ENCODE results near the gene SEZ6L.

Gene SEZ6L

GRCh38 chr22:26162926-26163325, 6.3 kb upstream of the SEZ6L start:
- no peak overlapping the region for H3K4me3 Mint-ChIP-seq
- no peaks in the 10 kb centered on the region for H3K4me1 Mint-ChIP-seq (ENCODE audit: low read depth)
- peaks cover 15% of the 10 kb centered on the region for H3K27me3 Mint-ChIP-seq (ENCODE audit: low read depth)
- DNase-seq (ENCODE audit: low spot score) = no peak
- no peaks in the 10 kb centered on the region for H3K36me3 Mint-ChIP-seq (ENCODE audit: low read depth)
- H3K27ac Mint-ChIP-seq = no peak overlapping the region
- no peaks in the 10 kb centered on the region for H3K9me3 Mint-ChIP-seq

- Mint-ChIP-seq H3K27ac (no peak overlapping the region), H3K4me1 (ENCODE audit: low read depth) (no peaks in the 10 kb centered on the region), H3K4me3 (no peak overlapping the region), H3K27me3 (ENCODE audit: low read depth) (peaks cover 26% of the 10 kb centered on the region), H3K9me3 (no peaks in the 10 kb centered on the region), H3K36me3 (ENCODE audit: low read depth) (no peaks in the 10 kb centered on the region)
- DNase-seq (ENCODE audit: low spot score) = no peak
Measured at GRCh38 chr22:26164174-26164573, 5.1 kb upstream of the SEZ6L start.

- Mint-ChIP-seq H3K4me1 (ENCODE audit: low read depth) (no peaks in the 10 kb centered on the region), H3K4me3 (no peak overlapping the region), H3K36me3 (ENCODE audit: low read depth) (no peaks in the 10 kb centered on the region), H3K27ac (no peak overlapping the region), H3K27me3 (ENCODE audit: low read depth) (peaks cover 50% of the 10 kb centered on the region), H3K9me3 (no peaks in the 10 kb centered on the region)
- no peak for DNase-seq (ENCODE audit: low spot score)
Measured at GRCh38 chr22:26168330-26168851, 871 bp upstream of the SEZ6L start.

GRCh38 chr22:26168939-26169314, 335 bp upstream of the SEZ6L start:
- H3K4me3 Mint-ChIP-seq = no peak overlapping the region
- no peaks in the 10 kb centered on the region for H3K4me1 Mint-ChIP-seq (ENCODE audit: low read depth)
- H3K27ac Mint-ChIP-seq = no peak overlapping the region
- H3K36me3 Mint-ChIP-seq (ENCODE audit: low read depth) = no peaks in the 10 kb centered on the region
- H3K27me3 Mint-ChIP-seq (ENCODE audit: low read depth) = peaks cover 50% of the 10 kb centered on the region
- DNase-seq (ENCODE audit: low spot score) = no peak
- no peaks in the 10 kb centered on the region for H3K9me3 Mint-ChIP-seq

GRCh38 chr22:26170112-26170492, 840 bp downstream of the SEZ6L start:
- Mint-ChIP-seq H3K4me3 (no peak overlapping the region), H3K4me1 (ENCODE audit: low read depth) (no peaks in the 10 kb centered on the region), H3K36me3 (ENCODE audit: low read depth) (no peaks in the 10 kb centered on the region), H3K27ac (no peak overlapping the region), H3K27me3 (ENCODE audit: low read depth) (peaks cover 55% of the 10 kb centered on the region), H3K9me3 (no peaks in the 10 kb centered on the region)
- DNase-seq (ENCODE audit: low spot score) = no peak

- no peak for DNase-seq (ENCODE audit: low spot score)
- H3K27ac Mint-ChIP-seq = no peak overlapping the region
- no peaks in the 10 kb centered on the region for H3K9me3 Mint-ChIP-seq
- H3K4me3 Mint-ChIP-seq = no peak overlapping the region
- no peaks in the 10 kb centered on the region for H3K4me1 Mint-ChIP-seq (ENCODE audit: low read depth)
- H3K27me3 Mint-ChIP-seq (ENCODE audit: low read depth) = peaks cover 52% of the 10 kb centered on the region
- H3K36me3 Mint-ChIP-seq (ENCODE audit: low read depth) = no peaks in the 10 kb centered on the region
Measured at GRCh38 chr22:26170795-26171580, 1.7 kb downstream of the SEZ6L start.

GRCh38 chr22:26172389-26172990, 3.2 kb downstream of the SEZ6L start:
- peaks cover 48% of the 10 kb centered on the region for H3K27me3 Mint-ChIP-seq (ENCODE audit: low read depth)
- no peak overlapping the region for H3K4me3 Mint-ChIP-seq
- no peaks in the 10 kb centered on the region for H3K9me3 Mint-ChIP-seq
- no peak for DNase-seq (ENCODE audit: low spot score)
- H3K27ac Mint-ChIP-seq = no peak overlapping the region
- H3K4me1 Mint-ChIP-seq (ENCODE audit: low read depth) = no peaks in the 10 kb centered on the region
- H3K36me3 Mint-ChIP-seq (ENCODE audit: low read depth) = no peaks in the 10 kb centered on the region

- Mint-ChIP-seq H3K36me3 (ENCODE audit: low read depth) (no peaks in the 10 kb centered on the region), H3K27ac (no peak overlapping the region), H3K4me3 (no peak overlapping the region), H3K4me1 (ENCODE audit: low read depth) (no peaks in the 10 kb centered on the region), H3K9me3 (no peaks in the 10 kb centered on the region), H3K27me3 (ENCODE audit: low read depth) (peaks cover 32% of the 10 kb centered on the region)
- DNase-seq (ENCODE audit: low spot score) = no peak
Measured at GRCh38 chr22:26174280-26174679, 5.0 kb downstream of the SEZ6L start.

GRCh38 chr22:26182723-26183122, 13.5 kb downstream of the SEZ6L start:
- DNase-seq (ENCODE audit: low spot score) = no peak
- Mint-ChIP-seq H3K27ac (no peak overlapping the region), H3K4me1 (ENCODE audit: low read depth) (no peaks in the 10 kb centered on the region), H3K27me3 (ENCODE audit: low read depth) (no peaks in the 10 kb centered on the region), H3K9me3 (no peaks in the 10 kb centered on the region), H3K36me3 (ENCODE audit: low read depth) (no peaks in the 10 kb centered on the region), H3K4me3 (no peak overlapping the region)

- Mint-ChIP-seq H3K27ac (no peak overlapping the region), H3K9me3 (no peaks in the 10 kb centered on the region), H3K27me3 (ENCODE audit: low read depth) (no peaks in the 10 kb centered on the region), H3K4me3 (no peak overlapping the region), H3K36me3 (ENCODE audit: low read depth) (no peaks in the 10 kb centered on the region), H3K4me1 (ENCODE audit: low read depth) (no peaks in the 10 kb centered on the region)
- no peak for DNase-seq (ENCODE audit: low spot score)
Measured at GRCh38 chr22:26185190-26185589, 15.9 kb downstream of the SEZ6L start.

GRCh38 chr22:26188341-26188740, 19.1 kb downstream of the SEZ6L start:
- Mint-ChIP-seq H3K27me3 (ENCODE audit: low read depth) (no peaks in the 10 kb centered on the region), H3K36me3 (ENCODE audit: low read depth) (no peaks in the 10 kb centered on the region), H3K9me3 (no peaks in the 10 kb centered on the region), H3K4me3 (no peak overlapping the region), H3K4me1 (ENCODE audit: low read depth) (no peaks in the 10 kb centered on the region), H3K27ac (no peak overlapping the region)
- no peak for DNase-seq (ENCODE audit: low spot score)

- no peak overlapping the region for H3K27ac Mint-ChIP-seq
- H3K36me3 Mint-ChIP-seq (ENCODE audit: low read depth) = no peaks in the 10 kb centered on the region
- no peaks in the 10 kb centered on the region for H3K4me1 Mint-ChIP-seq (ENCODE audit: low read depth)
- no peak for DNase-seq (ENCODE audit: low spot score)
- H3K9me3 Mint-ChIP-seq = no peaks in the 10 kb centered on the region
- no peak overlapping the region for H3K4me3 Mint-ChIP-seq
- H3K27me3 Mint-ChIP-seq (ENCODE audit: low read depth) = no peaks in the 10 kb centered on the region
Measured at GRCh38 chr22:26194313-26194712, 25.1 kb downstream of the SEZ6L start.

- H3K27me3 Mint-ChIP-seq (ENCODE audit: low read depth) = no peaks in the 10 kb centered on the region
- H3K36me3 Mint-ChIP-seq (ENCODE audit: low read depth) = no peaks in the 10 kb centered on the region
- no peaks in the 10 kb centered on the region for H3K4me1 Mint-ChIP-seq (ENCODE audit: low read depth)
- no peaks in the 10 kb centered on the region for H3K9me3 Mint-ChIP-seq
- no peak for DNase-seq (ENCODE audit: low spot score)
- H3K4me3 Mint-ChIP-seq = no peak overlapping the region
- no peak overlapping the region for H3K27ac Mint-ChIP-seq
Measured at GRCh38 chr22:26194877-26195276, 25.6 kb downstream of the SEZ6L start.

GRCh38 chr22:26196657-26197056, 27.4 kb downstream of the SEZ6L start:
- no peak for DNase-seq (ENCODE audit: low spot score)
- H3K36me3 Mint-ChIP-seq (ENCODE audit: low read depth) = no peaks in the 10 kb centered on the region
- H3K27ac Mint-ChIP-seq = no peak overlapping the region
- no peak overlapping the region for H3K4me3 Mint-ChIP-seq
- no peaks in the 10 kb centered on the region for H3K27me3 Mint-ChIP-seq (ENCODE audit: low read depth)
- H3K9me3 Mint-ChIP-seq = no peaks in the 10 kb centered on the region
- H3K4me1 Mint-ChIP-seq (ENCODE audit: low read depth) = no peaks in the 10 kb centered on the region

- H3K9me3 Mint-ChIP-seq = no peaks in the 10 kb centered on the region
- no peak for DNase-seq (ENCODE audit: low spot score)
- no peaks in the 10 kb centered on the region for H3K4me1 Mint-ChIP-seq (ENCODE audit: low read depth)
- no peak overlapping the region for H3K4me3 Mint-ChIP-seq
- H3K27me3 Mint-ChIP-seq (ENCODE audit: low read depth) = no peaks in the 10 kb centered on the region
- H3K36me3 Mint-ChIP-seq (ENCODE audit: low read depth) = no peaks in the 10 kb centered on the region
- H3K27ac Mint-ChIP-seq = no peak overlapping the region
Measured at GRCh38 chr22:26197425-26197824, 28.2 kb downstream of the SEZ6L start.

All from T-helper 2 cell treated with Interferon-gamma antibody and Interleukin-4, amounts not matched to agents 5 μg/mL and 100 μg/mL, for 36 hours (primary cell).